NT2/D1 (cell line): ENCODE measurements around the gene GMDS.

Source experiments
- YY1 ChIP-seq: IDR thresholded peaks from 2 replicates; pipeline ENCODE4 v1.6.1; 2011; ENCODE audit not compliant: insufficient read length, insufficient read depth
- ZNF274 ChIP-seq: IDR thresholded peaks from 2 replicates; pipeline ENCODE4 v1.6.1; 2011; ENCODE audit warnings: mild to moderate bottlenecking, low read depth, low read length

GRCh38 chr6:2263896-2264295, 18.5 kb upstream of the GMDS start:
- TF ChIP-seq YY1 (no peak), ZNF274 (no peak)
